Measurements from ENCODE around the gene CCDC178. TPM values are rescaled to one million over a fixed set of nuclear protein-coding genes. Genes with fewer than 3 reads are reported as not detected.

Gene CCDC178
- total RNA-seq, 4 donors from 2014 or later: 1.2 to 2.2 (median 1.7) TPM; not detected in 1

DNA sequence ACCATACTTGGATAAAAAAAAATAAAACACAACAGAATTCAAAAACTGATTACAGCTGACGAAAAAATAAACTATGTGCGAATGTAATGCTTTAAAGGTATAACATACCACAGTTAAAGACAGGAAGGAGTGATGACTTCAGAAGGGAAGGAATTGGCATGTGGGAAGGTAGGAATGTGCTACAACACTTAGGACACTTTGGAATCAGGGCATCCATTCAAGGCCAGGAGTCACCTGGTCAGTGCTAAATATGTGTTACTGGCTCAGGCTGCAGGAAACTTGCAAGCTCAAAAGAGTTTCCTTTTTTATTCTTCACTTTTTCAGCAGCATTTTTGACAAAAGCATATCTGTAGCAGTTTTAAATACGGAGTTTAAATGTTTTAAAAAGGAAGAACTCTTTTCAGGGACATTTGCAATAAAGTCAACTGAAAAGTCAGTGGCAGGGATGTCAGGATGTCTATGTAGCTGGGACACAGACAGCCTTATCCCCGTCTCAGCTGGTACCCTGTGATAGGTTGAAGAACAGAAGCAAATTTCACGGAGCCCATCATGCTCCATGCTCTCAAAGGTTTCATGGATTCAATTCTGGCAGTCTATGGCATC lies 529.7 kb downstream of the CCDC178 start:
- no peak overlapping the region for H3K4me3 ChIP-seq
- WGBS: 64% methylated on average over 5 of the region's 5 CpGs
- intact Hi-C loops (cut with DNase I): no loop called here
- no peak for TF ChIP-seq EP300 (IDR thresholded peaks at IDR 0.05)
- no peak for TF ChIP-seq POLR2A (IDR thresholded peaks at IDR 0.05; ENCODE audit: low read depth)
- TF ChIP-seq, protein P1, sequence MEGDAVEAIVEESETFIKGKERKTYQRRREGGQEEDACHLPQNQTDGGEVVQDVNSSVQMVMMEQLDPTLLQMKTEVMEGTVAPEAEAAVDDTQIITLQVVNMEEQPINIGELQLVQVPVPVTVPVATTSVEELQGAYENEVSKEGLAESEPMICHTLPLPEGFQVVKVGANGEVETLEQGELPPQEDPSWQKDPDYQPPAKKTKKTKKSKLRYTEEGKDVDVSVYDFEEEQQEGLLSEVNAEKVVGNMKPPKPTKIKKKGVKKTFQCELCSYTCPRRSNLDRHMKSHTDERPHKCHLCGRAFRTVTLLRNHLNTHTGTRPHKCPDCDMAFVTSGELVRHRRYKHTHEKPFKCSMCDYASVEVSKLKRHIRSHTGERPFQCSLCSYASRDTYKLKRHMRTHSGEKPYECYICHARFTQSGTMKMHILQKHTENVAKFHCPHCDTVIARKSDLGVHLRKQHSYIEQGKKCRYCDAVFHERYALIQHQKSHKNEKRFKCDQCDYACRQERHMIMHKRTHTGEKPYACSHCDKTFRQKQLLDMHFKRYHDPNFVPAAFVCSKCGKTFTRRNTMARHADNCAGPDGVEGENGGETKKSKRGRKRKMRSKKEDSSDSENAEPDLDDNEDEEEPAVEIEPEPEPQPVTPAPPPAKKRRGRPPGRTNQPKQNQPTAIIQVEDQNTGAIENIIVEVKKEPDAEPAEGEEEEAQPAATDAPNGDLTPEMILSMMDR (IDR thresholded peaks at IDR 0.05): no peak
- TF ChIP-seq POLR2AphosphoS5 (IDR thresholded peaks at IDR 0.05): no peak
- no peaks in the 10 kb centered on the region for H3K9me3 ChIP-seq
- no peak overlapping the region for H3K27ac ChIP-seq (replicated peaks in 1 of 4)
- peak; percentile 57 for DNase-seq (ENCODE audit: extremely low spot score)
- no peaks in the 10 kb centered on the region for H3K36me3 ChIP-seq
- no peaks in the 10 kb centered on the region for H3K4me1 ChIP-seq
- H3K27me3 ChIP-seq: no peaks in the 10 kb centered on the region

DNA sequence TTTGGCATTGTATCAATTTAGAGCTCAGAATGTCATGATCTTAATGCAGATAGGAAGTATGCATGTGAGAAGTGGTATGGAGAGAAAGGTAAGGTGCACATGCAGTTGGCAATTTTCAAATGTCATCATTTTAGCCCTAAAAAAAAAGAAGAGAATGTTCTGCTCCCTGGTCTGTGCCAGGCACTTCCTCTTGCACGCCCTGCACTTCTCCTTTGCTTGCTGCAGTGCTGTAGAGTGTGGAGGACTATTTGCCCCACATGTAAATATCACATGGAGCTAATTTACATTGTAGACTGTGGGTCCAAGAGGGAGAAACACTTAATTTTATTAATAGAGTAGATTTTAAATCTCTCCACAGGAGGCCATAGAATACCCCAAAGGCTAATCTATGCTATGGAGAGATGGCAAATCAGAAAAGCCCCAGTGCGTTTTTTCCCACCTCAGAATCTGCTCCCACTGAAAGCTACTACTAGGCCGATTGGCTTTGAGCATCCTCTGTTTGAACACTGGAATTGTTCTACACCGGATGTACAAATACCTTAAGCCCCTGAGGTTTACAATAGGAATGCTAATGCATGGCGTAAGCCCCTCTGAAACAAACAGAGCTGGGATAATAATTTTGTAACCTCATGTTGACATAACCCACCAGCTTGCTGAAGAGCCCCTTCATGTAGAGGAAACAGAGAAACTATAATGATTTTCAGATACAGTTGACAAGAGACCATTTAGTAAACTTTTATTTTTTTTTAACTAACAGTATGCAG lies 530.5 kb downstream of the CCDC178 start:
- intact Hi-C loops (cut with DNase I): no loop called here
- Histone ChIP-seq H3K4me3 (no peak overlapping the region), H3K27ac (replicated peaks in 1 of 4) (no peak overlapping the region), H3K4me1 (no peaks in the 10 kb centered on the region), H3K9me3 (no peaks in the 10 kb centered on the region), H3K27me3 (no peaks in the 10 kb centered on the region), H3K36me3 (no peaks in the 10 kb centered on the region)
- peak; percentile 29 for DNase-seq (ENCODE audit: extremely low spot score)
- WGBS: 77% methylated on average over 5 of the region's 5 CpGs
- TF ChIP-seq POLR2A (IDR thresholded peaks at IDR 0.05; ENCODE audit: low read depth) (no peak), EP300 (IDR thresholded peaks at IDR 0.05) (no peak), POLR2AphosphoS5 (IDR thresholded peaks at IDR 0.05) (no peak)
- TF ChIP-seq, protein P1 (IDR thresholded peaks at IDR 0.05): no peak

DNA sequence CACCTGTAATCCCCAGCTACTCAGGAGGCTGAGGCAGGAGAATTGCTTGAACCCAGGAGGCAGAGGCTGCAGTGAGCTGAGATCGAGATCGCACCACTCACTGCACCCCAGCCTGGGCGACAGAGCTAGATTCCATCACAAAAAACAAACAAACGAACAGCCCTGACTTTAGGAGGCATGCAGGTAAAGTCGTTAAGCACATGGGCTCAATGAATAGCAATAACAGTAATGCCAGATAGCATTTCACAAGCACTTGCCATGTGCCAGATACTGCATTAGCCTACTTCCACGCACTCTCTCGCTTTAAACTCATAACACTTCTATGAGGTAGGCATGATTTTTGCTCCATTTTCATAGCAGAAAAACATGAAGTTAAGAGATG lies 532.1 kb downstream of the CCDC178 start:
- Histone ChIP-seq H3K27ac (replicated peaks in 1 of 4) (no peak overlapping the region), H3K4me3 (no peak overlapping the region), H3K27me3 (no peaks in the 10 kb centered on the region), H3K36me3 (no peaks in the 10 kb centered on the region), H3K4me1 (no peaks in the 10 kb centered on the region), H3K9me3 (no peaks in the 10 kb centered on the region)
- DNase-seq (ENCODE audit: extremely low spot score): peak; percentile 64
- TF ChIP-seq POLR2AphosphoS5 (IDR thresholded peaks at IDR 0.05): no peak
- TF ChIP-seq, protein P1 (IDR thresholded peaks at IDR 0.05): no peak
- no peak for TF ChIP-seq POLR2A (IDR thresholded peaks at IDR 0.05; ENCODE audit: low read depth)
- TF ChIP-seq EP300 (IDR thresholded peaks at IDR 0.05): no peak
- intact Hi-C loops (cut with DNase I): no loop called here
- 85% methylated on average over 7 of the region's 7 CpGs for WGBS

DNA sequence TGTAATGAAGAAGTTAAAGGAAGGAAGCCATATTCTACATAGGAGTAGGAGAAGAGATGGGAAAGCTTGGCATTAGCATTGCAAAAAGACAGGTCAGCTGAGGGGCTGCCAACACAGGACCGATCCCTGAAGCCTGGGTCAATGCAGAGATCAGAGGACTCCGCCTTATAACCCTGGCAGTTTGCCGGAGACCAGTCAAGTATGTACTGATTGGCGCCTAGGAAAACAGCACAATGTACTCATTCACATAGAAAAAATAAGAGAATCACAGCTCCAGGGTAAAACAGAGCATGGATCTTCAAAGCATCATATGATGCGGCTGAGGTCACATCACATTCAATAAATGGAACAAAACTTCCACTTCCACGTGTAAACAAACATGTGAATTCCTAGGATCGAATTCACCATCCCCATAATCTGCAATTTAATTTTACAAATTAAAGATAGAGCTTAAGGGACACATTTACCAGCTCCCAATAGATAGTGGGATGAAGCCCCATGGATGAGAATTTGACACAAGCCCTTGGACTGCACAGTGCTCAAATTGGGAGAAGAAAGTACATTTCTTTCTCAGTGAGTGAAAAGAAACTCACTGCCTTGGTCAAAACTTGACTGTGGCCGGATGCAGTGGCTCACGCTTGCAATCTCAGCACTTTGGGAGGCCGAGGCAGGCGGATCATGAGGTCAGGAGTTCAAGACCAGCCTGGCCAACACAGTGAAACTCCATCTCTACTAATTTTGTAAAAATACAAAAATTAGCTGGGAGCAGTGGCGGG lies 532.7 kb downstream of the CCDC178 start:
- no peak for TF ChIP-seq POLR2AphosphoS5 (IDR thresholded peaks at IDR 0.05)
- Histone ChIP-seq H3K4me1 (no peaks in the 10 kb centered on the region), H3K9me3 (no peaks in the 10 kb centered on the region), H3K27ac (replicated peaks in 1 of 4) (no peak overlapping the region), H3K4me3 (no peak overlapping the region), H3K27me3 (no peaks in the 10 kb centered on the region), H3K36me3 (no peaks in the 10 kb centered on the region)
- 83% methylated on average over 12 of the region's 12 CpGs for WGBS
- DNase-seq (ENCODE audit: extremely low spot score): peak; percentile 53
- intact Hi-C loops (cut with DNase I): no loop called here

DNA sequence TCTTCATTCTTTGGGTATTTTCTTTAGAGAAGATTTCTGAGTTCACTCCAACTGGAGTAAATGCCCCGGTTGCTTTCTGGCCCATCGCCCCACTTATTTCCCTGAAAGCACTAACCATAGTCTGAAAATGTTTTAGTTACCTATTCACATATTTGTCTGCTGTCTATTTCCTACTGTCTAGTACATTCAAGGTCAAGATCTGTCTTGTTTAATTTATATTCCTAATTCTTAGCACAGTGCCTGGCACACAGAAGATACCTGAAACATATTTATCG lies 533.3 kb downstream of the CCDC178 start:
- no peaks in the 10 kb centered on the region for H3K27me3 ChIP-seq
- TF ChIP-seq, protein P1 (IDR thresholded peaks at IDR 0.05): no peak
- TF ChIP-seq POLR2A (IDR thresholded peaks at IDR 0.05; ENCODE audit: low read depth) (no peak), POLR2AphosphoS5 (IDR thresholded peaks at IDR 0.05) (no peak), EP300 (IDR thresholded peaks at IDR 0.05) (no peak)
- 82% methylated on average over 3 of the region's 3 CpGs for WGBS
- peak; percentile 10 for DNase-seq (ENCODE audit: extremely low spot score)
- H3K9me3 ChIP-seq: no peaks in the 10 kb centered on the region
- H3K36me3 ChIP-seq: no peaks in the 10 kb centered on the region
- intact Hi-C loops (cut with DNase I): no loop called here
- no peak overlapping the region for H3K4me3 ChIP-seq
- H3K4me1 ChIP-seq: no peaks in the 10 kb centered on the region
- no peak overlapping the region for H3K27ac ChIP-seq (replicated peaks in 1 of 4)

Data from esophagus muscularis mucosa (tissue), 4 donors.